GM13976 (cell line): Measurements from ENCODE around the gene FHOD3.

Experiments used
- DNase-seq: peaks from one replicate; pipeline ENCODE4 v3.0.0; 2012; ENCODE audit warnings: low spot score
- in situ Hi-C: fragments of 300-500 bp; cut with MboI; formaldehyde crosslinking; loops from one replicate; pipeline ENCODE4 v1.12.0; 2022; ENCODE audit warnings: low sequenced_read_pairs, mixed read lengths, inconsistent platforms; ENCODE audit not compliant: unreplicated experiment
- TF ChIP-seq, protein P1 (sequence below): IDR thresholded peaks from 2 replicates; pipeline ENCODE4 v1.5.1; 2012; ENCODE audit warnings: borderline replicate concordance, mild to moderate bottlenecking; ENCODE audit not compliant: insufficient read depth; ENCODE audit errors: extremely low read depth, missing control alignments, control extremely low read depth

The FHOD3 gene

DNA sequence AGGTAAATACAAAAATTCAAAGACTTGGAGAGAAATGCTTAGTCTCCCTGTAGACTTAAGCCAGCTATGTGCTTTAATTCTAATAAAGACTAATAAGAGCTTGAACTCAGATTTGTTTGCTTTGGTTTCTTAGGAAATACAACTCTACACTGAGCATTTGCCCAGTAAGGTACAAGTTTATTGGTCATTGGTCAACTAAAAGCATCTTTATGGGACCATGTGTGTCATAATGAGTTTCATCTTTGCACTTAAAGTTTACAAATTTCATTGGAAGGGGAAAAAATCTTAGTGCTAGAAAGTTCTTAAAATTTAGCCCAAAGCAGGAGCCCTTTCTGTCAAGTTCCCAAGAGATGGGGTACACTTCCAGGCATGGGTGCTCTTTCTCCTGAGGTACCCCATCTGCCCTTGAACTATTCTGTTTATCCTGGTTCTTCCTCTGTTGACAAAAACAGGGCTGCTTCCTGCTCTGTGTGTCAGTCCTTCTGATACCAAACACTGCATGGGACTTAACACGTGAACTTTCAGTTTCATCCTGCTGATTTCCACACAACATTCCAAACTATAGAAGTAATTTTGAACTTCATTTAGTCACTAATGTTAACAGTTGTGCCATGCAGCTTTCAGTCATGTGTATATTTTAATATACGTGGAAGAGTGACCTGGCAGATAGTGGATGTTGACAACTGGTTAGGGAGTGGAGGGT, 331.1 kb downstream of the FHOD3 start:
- TF ChIP-seq, protein P1, sequence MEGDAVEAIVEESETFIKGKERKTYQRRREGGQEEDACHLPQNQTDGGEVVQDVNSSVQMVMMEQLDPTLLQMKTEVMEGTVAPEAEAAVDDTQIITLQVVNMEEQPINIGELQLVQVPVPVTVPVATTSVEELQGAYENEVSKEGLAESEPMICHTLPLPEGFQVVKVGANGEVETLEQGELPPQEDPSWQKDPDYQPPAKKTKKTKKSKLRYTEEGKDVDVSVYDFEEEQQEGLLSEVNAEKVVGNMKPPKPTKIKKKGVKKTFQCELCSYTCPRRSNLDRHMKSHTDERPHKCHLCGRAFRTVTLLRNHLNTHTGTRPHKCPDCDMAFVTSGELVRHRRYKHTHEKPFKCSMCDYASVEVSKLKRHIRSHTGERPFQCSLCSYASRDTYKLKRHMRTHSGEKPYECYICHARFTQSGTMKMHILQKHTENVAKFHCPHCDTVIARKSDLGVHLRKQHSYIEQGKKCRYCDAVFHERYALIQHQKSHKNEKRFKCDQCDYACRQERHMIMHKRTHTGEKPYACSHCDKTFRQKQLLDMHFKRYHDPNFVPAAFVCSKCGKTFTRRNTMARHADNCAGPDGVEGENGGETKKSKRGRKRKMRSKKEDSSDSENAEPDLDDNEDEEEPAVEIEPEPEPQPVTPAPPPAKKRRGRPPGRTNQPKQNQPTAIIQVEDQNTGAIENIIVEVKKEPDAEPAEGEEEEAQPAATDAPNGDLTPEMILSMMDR: no peak
- DNase-seq: no peak
- in situ Hi-C loops: no loop called here

DNA sequence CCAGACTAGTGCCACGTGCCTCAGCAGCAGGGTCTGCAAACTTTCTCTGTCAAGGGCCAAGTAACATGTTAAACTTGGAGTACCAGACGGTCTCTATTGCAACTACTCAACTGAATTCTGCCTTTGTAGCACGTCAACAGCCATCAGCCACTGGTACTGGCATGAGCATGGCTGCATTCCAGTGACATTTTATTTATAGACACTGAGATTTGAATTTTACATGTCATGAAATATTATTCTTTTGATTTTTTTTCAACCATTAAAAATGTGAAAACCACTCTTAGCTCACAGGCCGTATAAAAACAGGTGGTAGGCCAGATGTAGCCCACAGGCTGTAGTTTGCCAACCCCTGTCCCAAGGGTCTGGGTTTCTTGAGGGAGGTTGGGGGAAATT, 331.6 kb downstream of the FHOD3 start:
- DNase-seq: no peak
- in situ Hi-C loops: no loop called here
- TF ChIP-seq, protein P1: no peak

DNA sequence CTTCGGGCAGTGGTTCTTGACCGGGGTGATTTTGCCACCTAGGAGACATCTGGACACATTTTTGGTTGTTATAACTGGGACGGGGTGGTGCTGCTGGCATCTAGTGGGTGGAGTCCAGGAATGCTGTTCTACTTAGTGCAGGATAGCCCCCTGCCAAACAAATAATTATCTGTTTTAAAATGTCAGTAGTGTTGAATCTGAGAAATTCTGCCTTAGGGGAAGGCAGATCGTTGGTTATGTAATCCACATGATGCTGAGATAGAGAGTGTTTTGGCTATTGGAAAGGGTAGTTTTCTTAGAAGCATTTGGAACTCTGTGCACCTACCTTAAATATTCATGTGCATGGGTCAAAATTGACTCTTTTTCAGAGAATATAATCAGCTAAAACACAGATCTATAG, 332.3 kb downstream of the FHOD3 start:
- TF ChIP-seq, protein P1: no peak
- in situ Hi-C loops: no loop called here
- DNase-seq: no peak

DNA sequence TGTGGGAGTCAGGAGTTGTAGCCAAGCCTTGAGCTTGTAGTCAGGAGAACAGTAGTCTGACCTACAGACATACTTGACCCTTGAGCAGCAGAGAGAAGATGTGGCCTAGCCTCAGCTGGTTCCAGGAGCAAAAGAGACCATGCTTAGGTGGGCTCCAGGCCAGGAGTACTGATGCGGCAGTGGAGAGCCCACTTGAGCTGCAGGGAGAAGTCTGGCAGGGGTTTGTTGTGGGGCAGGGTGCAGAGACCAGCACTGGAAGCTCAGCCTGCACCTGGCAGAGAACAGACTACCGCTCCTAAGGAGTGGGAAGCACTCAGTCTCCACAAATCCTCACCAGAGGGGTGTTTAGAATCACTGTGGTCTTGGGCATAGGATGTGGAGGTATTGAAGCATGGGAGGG, 333.4 kb downstream of the FHOD3 start:
- no peak for DNase-seq
- in situ Hi-C loops: no loop called here
- TF ChIP-seq, protein P1: no peak

DNA sequence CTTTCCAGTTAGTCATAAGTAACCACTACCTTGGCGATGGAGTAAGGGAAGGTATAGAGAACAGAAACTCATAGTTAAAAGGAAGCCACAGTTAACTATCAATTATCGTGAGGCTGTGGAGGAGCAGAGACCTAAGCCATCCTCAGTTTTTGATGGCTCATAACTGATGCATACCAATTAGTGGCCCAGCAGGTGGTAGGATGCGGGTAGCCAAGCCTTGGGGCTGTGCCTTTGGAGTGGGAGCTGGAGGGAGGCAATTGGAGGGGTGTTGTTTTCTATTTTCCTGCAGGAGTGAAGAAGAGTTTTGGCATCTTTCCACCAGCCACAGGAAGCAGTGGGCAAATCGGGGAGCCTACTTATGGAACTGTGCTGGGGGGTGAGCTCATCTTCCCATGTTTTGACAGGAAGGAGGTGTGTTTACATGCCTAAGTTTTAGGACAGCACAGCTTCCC, 336.5 kb downstream of the FHOD3 start:
- DNase-seq: no peak
- TF ChIP-seq, protein P1: no peak
- in situ Hi-C loops: no loop called here

DNA sequence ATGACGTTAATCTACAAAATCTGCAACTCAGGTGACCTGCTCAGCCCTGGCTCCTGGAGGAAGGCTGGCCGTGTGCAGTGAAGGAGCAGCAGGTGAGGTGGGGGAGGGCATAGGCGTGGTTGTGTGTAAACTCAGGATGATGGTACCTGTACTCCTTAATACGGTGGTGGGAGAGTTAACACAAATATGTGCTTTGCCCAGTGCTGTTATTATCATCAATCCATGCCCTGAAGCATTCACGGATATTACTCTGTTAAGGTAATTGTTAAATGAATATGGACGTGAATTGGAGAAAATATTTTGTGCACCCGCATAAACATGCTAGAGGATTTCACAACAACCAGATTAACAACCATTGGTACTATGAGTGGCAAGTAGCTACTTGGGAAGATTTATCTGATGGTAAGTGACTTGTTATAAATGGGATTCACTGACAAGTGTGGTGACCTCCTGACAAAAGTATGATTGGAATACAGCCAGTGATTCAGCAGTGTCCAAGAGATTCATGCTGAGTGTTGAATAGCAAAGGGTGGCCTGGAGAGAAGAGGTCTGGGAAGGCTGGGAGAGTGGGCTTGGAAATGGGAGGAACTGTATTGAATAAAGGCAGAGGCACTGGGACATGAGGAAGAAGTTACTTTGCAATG, 337.2 kb downstream of the FHOD3 start:
- no peak for DNase-seq
- in situ Hi-C loops: no loop called here
- TF ChIP-seq, protein P1: no peak
